Measurements from ENCODE around the gene MT4.

DNA sequence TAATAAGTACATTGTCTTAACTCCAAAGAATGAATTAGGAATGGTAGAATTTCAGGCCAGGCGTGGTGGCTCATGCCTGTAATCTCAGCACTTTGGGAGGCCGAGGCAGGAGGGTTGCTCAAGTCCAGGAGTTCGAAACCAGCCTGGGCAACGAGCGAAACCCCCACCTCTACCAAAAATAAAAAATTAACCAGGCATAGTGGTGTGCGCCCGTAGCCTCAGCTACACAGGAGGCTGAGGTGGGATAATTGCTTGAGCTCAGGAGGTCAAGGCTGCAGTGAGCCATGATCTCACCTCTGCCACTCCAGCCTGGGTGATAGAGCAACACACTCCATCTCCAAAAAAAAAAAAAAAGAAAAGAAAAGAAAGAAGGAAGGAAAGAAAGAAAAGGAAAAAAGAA, 26.5 kb upstream of the MT4 start:
- TF ChIP-seq POLR2AphosphoS5 (IDR thresholded peaks at IDR 0.05; ENCODE audit: low read depth, low read length) = no peak
- no peak for TF ChIP-seq POLR2A (IDR thresholded peaks at IDR 0.05; ENCODE audit: low read depth, low read length)
- TF ChIP-seq TAF1 (IDR thresholded peaks at IDR 0.05; ENCODE audit: low read depth, low read length) = no peak
